Temporal lobe (tissue), 2 donors: Measurements from ENCODE around the gene PBX1. TPM values are rescaled to one million over a fixed set of nuclear protein-coding genes. Genes with fewer than 3 reads are reported as not detected.

ENCODE experiments used
- small RNA-seq: library from RNA; depleted of rRNA; stranded (forward); fragments of <200 nt; gene quantifications from one replicate; pipeline ENCODE3, GENCODE V24; 2014; ENCODE audit warnings: low replicate concordance
- total RNA-seq: library from RNA; depleted of rRNA; stranded (reverse); fragments of >200 nt; gene quantifications from one replicate; pipeline ENCODE4 v1.2.3, GENCODE V29; 2014

PBX1 gene
- total RNA-seq, 1 donor from 2014 or later, result 238 TPM

Small RNAs within 50 kb of the gene (small RNA-seq; reads per million reads assigned to genes)
- gene RF00017 (not detected), gene RF00019 (not detected), gene RNU6-171P (not detected)
